DMS79 (cell line): ENCODE data around the gene ZNF787.
"Not testable (repeated sequence)": the region's sequence is repeated elsewhere in the genome, so short reads cannot be mapped to it uniquely, and the experiment has no call there.

Experiments
- DNase-seq: peaks from one replicate; lab custom pipeline; 2025; lab: John Stamatoyannopoulos, UW

The ZNF787 gene

GRCh38 chr19:56105831-56106396, 15.2 kb downstream of the ZNF787 start:
- DNase-seq, result not testable (repeated sequence)

GRCh38 chr19:56105090-56105701, 15.9 kb downstream of the ZNF787 start:
- peak; percentile 82 for DNase-seq

- no peak for DNase-seq
These were observed 16.7 kb downstream of the ZNF787 start for GRCh38 chr19:56104423-56104822.

- no peak for DNase-seq
These were observed 18.0 kb downstream of the ZNF787 start for GRCh38 chr19:56103027-56103614.

GRCh38 chr19:56101746-56102535, 19.2 kb downstream of the ZNF787 start:
- no peak for DNase-seq

DNA sequence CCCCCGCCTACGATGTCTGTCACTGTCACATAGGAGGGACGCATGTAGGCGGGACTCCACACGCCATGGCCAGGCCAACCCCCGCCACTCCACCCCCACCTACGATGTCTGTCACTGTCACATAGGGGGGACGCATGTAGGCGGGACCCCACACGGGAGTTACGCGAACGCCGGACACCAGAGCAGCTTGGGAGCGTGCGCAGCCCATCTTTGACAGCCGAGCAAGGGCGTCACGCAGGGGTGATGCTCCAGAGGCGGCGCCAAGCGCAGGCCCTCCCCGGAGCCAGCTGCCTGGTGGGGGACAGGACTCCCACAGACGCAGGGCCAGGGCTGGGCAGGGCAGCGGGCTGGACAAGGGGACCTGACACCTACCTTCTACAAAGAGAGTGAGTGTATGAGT, 20.0 kb downstream of the ZNF787 start:
- DNase-seq, result no peak

- no peak for DNase-seq
These were observed 21.2 kb downstream of the ZNF787 start for GRCh38 chr19:56099638-56100539.

DNA sequence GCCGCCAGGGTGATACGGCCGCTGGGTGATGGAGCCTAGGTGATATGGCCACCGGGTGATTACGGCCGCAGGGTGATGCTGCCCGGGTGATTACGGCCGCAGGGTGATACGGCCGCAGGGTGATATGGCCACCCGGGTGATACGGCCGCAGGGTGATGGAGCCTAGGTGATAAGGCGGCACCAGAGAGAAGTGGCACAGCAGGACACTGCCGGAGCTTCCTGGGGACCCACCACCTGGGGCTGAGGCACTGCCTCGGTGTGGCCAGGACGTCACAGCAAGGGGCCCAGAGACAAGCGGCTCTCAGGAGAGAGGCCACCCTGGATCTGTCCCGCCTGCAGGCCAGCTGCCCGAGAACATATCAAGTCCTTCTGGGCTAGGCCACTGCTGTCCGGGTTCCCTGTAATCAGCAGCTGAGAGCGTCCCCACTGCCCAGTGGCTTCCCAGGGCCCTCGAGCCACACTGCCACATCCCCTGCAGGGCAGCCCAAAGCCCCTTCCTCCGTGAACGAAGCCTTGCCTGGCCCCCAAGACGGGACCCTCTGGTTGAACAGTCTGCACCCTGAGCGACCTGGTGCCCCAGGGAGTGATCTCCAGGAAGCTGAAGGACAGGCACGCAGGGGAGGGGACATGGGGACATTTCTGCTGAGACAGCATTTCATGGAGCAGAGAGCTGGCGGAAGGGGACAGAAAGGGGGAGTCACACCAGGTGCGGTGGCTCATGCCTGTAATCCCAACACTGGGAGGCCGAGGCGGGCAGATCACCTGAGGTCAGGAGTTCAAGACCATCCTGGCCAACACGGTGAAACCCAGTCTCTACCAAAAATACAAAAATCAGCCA, 22.1 kb downstream of the ZNF787 start:
- no peak for DNase-seq

DNA sequence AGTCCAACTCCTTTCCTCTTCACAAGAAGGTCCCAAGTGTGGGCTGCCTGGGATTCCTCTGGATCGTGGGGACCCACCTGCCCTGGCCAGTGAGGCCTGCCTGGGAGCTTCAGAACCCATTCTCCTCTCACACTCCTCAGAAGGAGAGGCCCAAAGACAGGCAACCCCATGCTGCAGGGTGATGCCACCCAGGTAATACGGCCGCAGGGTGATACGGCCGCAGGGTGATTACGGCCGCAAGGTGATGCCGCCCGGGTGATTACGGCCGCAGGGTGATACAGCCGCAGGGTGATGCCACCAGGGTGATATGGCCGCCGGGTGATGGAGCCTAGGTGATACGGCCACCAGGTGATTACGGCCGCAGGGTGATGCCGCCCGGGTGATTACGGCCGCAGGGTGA, 22.9 kb downstream of the ZNF787 start:
- not testable (repeated sequence) for DNase-seq

DNA sequence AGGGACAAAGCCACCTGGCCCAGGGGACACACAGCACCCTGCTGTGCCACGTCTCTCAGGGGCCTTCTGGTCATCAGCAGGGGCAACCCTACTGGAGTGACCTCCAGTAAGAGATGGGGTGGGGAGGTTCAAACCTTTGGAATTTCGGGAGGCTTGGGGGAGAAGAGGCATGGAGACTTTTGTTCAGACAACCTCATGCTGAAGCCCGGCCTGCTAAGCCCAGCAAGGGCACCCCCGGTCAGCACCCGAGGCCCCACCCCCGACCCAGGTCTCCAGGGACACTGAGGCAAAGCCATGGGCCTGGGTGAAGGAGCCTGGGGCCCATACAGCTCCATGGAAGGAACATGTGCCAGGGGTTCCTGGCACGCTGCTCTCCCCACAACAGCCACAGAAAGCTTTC, 23.3 kb downstream of the ZNF787 start:
- DNase-seq, result no peak

- DNase-seq, result no peak
These were observed 23.8 kb downstream of the ZNF787 start for GRCh38 chr19:56097306-56097705.

- DNase-seq, result no peak
These were observed 24.4 kb downstream of the ZNF787 start for GRCh38 chr19:56096665-56097064.

- no peak for DNase-seq
These were observed 26.6 kb downstream of the ZNF787 start for GRCh38 chr19:56094449-56094848.

DNA sequence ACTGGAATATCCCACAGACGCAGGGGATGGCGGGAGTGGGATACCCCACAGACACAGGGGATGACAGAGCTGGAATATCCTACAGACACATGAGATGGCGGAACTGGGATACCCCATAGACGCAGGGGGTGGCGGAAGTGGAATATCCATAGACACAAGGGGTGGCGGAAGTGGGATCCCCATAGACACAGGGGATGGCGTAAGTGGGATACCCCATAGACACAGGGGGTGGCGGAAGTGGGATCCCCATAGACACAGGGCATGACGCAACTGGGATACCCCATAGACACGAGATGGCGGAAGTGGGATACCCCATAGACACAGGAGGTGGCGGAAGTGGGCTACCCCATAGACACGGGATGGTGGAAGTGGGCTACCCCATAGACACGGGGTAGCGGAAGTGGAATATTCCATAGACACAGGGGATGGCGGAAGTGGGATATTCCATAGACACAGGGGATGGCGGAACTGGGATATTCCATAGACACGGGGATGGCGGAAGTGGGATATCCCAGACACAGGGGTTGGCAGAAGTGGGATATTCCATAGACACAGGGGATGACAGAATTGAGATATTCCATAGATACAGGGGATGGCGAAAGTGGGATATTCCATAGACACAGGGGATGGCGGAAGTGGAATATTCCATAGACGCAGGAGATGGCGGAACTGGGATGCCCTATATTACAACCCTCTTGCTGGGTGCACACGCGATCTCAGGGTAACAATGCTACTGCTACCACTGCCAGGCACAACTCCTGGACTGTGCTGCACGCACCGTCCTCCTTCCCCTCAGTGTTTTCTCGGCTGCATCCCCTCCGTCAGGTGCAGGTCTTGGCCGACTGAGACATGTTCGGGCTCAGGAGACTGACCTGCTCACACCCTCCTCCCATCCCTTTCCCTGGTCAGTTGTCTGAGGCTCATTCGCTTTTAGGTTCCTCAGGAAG, 28.1 kb downstream of the ZNF787 start:
- DNase-seq, result no peak

DNA sequence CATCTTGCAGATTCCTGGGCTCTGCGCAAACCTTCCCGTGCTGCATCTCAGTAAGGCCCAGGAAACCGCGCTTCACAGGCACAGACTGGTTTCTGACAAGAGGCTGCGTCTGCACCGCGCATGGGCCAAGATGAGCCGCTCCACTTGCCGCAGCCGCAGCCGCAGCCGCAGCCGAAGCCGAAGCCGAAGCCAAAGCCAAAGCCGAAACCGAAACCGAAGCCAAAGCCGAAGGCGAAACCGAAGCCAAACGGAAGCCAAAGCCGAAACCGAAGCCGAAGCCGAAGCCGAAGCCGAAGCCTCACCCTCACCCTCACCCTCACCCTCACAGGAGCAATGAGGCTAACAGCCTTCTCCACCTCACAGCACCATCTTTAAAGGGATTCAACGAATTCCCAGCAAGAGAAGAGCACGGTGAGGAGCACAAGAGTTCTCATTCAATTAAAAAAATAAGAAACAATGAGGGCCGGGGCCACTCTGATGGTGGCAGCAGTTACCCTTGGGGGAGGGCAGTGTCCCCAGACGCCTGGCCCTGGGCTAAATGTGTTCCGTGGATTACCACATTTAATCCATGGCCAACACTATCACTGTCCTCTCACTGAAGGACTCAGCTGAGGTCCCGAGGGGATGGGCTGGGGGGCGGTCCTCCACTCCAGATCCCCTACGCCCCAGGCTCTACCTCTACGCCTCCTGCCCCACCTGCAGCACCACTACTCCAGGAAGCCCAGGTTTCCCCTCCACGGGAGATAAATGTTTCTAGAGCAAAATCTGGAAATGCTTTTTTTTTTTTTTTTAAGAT, 29.1 kb downstream of the ZNF787 start:
- peak; percentile 77 for DNase-seq

- DNase-seq, result no peak
These were observed 30.0 kb downstream of the ZNF787 start for GRCh38 chr19:56091066-56091490.

GRCh38 chr19:56089344-56089743, 31.8 kb downstream of the ZNF787 start:
- DNase-seq, result no peak

- no peak for DNase-seq
These were observed 32.4 kb downstream of the ZNF787 start for GRCh38 chr19:56088497-56089215.
